IPS-NIHi11 (cell line): ENCODE results near the gene HMGN4.
"Not testable (repeated sequence)": the region's sequence is repeated elsewhere in the genome, so short reads cannot be mapped to it uniquely, and the experiment has no call there.

Experiments used
- DNase-seq: peaks from one replicate; pipeline ENCODE4 v3.0.0; 2012; ENCODE audit warnings: mixed read lengths, low spot score

HMGN4 gene

GRCh38 chr6:26537846-26538571 lies at the start of gene HMGN4:
TSS of gene HMGN4 (plus strand) at chr6:26538366. CDS start at chr6:26545207, 6,841 bp downstream.
- peak; percentile 83 for DNase-seq

- DNase-seq: no peak
These were observed 47.9 kb upstream of the HMGN4 start for GRCh38 chr6:26489996-26490964.

GRCh38 chr6:26491604-26492003 lies 46.6 kb upstream of the HMGN4 start:
- no peak for DNase-seq

GRCh38 chr6:26493258-26493657 lies 44.9 kb upstream of the HMGN4 start:
- no peak for DNase-seq

DNA sequence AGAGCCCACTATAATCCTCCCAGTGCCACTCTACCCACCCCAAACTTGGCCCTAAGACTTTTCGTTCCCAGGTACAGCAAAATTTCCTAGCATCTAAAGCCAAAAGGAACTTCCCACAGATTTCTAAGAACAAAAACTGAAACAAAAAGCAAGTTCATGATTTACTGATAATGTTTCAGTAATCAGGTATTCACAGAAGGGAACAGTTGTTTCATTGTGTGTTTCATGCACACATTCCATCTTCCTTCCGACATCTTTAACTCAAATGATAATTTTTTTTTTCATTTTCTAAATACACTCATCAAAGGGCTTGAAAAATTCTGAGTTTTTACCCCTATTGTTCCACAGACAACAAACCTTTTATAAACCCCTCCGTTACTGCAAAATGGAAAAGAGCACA lies 44.0 kb upstream of the HMGN4 start:
- no peak for DNase-seq

DNA sequence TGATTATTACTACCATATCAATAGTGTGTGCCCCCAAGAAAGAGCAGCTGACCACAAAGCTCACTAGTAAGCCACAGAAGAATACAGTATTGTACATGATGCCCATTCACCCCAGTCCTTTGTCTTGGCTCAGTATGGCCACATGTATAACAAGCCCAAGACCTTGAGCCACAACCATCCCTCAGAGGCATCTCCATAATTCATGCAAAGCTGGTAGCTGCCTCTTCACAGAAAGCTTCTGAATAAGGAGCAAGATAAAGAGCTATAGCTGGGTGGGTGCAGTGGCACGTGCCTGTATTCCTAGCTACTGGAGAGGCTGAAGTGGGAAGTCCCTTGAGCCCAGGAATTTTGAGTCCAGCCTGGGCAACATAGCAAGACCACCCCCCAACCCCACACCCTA lies 42.9 kb upstream of the HMGN4 start:
- no peak for DNase-seq

DNA sequence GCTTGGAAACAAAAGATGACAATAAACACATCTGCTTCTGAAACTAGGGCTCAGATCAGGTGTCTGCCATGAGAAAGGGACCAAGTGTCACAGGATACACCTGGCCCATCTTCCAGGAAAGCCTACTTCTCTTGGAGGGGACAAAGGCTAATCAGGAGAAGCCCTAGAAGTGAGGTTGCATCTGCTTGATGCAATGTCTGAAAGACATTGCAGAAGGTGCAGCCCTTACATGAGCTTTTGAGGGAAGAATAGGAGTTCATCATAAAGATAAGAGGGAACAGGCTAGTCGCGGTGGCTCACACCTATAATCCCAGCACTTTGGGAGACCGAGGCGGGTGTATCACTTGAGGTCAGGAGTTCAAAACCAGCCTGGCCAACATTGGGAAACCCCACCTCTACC lies 40.6 kb upstream of the HMGN4 start:
- no peak for DNase-seq

- DNase-seq: peak; percentile 19
These were observed 38.1 kb upstream of the HMGN4 start, which contains the start of gene BTN1A1 for GRCh38 chr6:26500102-26500501. TSS of gene BTN1A1 (plus strand) at chr6:26500303. CDS start at chr6:26501287, 984 bp downstream.

DNA sequence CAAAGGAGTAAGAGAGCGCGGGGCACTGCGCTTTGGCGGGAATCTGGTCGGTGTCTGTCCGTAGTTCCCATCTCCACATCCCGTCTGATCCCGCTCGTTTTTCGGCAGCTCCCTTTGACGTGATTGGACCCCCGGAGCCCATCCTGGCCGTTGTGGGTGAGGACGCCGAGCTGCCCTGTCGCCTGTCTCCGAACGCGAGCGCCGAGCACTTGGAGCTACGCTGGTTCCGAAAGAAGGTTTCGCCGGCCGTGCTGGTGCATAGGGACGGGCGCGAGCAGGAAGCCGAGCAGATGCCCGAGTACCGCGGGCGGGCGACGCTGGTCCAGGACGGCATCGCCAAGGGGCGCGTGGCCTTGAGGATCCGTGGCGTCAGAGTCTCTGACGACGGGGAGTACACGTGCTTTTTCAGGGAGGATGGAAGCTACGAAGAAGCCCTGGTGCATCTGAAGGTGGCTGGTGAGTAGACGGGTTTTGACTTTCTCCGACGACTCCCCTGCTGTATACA lies 36.6 kb upstream of the HMGN4 start:
- DNase-seq: peak; percentile 44

DNA sequence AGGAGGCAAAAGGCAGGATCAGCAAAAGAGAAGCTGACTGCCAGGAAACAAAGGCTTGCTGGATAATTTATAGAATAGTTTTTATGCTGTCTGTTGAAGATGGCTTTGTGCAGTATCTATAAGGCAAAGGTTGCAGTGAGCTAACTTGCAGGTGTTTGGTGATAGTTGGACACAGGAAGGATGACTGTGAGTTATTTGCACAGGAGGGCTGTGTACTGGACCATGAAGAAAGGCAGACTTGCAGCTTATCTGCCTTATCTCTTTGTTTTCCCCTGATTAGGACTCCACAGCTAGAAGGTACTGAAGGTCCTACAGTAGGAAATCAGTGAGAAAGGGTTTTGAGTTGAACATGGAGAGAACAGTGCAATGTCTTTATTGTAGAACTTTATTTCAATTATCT lies 36.0 kb upstream of the HMGN4 start:
- DNase-seq: no peak

DNA sequence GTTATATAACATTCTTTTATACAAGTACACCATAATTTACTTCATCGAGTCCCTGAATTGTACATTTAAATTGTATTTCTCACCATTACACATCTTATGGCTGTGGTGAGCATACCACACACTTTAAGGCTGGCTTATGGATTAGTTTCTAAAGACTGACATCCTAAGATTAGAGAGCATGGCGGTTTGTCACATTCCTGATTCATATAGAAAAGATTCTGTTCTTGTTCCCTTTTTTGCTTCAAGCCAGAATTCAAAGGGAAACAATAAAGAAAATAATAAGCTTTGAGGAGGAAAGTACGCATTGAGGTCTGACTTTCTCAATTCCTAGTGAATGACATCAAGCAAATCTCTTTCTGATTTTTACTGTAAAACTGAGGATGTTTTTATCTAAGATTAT lies 35.5 kb upstream of the HMGN4 start:
- DNase-seq: no peak

DNA sequence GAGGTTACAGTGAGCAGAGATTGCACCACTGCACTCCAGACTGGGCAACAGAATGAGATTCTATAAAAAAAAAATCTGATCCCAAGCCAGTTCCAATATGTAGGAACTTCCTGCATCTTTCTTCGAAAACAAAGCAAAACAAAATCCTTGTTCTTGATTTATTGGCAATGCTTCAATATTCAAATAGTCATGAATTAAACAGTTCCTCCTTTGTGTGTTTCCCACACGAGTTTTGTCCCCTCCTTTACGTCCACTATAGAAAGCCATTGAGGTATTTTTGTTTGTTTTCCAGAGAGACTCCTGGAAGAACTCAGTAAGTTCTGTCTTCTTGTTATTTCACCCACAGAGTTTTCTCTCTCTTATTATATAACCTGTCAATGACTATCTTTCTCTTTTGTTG lies 30.5 kb upstream of the HMGN4 start:
- no peak for DNase-seq

DNA sequence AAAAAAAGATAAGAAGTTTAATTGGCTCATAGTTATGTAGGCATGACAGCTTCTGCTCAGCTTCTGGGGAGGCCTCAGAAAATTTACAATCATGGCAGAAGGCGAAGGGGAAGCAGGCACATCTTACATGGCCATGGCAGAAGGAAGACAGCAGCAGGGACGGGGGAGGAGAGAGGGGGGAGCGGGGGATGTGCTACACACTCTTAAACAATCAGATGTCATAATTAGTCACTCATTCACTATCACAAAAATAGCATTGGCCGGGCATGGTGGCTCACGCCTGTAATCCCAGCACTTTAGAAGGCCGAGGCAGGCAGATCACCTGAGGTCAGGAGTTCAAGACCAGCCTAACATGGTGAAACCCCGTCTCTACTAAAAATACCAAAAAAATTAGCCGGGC lies 27.1 kb upstream of the HMGN4 start:
- DNase-seq: not testable (repeated sequence)

DNA sequence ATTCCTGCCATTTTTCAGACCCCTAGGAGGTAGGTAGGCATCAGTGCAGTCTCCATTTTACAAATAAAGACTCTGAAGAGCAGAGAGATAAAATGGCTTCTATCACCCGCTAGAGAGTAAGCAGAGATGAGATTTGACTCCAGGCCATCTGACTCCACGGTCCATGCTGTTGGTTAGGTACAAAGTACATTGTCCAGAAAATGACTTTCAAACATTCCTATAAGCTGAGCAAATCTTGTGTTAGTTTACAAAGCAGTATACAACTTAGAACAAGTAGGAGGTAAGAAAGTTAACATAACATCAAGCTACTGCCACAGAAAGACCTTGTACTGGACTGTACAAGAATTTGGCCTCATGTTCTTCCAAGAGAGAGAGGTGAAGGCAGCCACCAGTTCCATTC lies 23.2 kb upstream of the HMGN4 start:
- no peak for DNase-seq

GRCh38 chr6:26516481-26517427 lies 21.4 kb upstream of the HMGN4 start:
- no peak for DNase-seq

- DNase-seq: no peak
These were observed 18.8 kb upstream of the HMGN4 start for GRCh38 chr6:26519359-26519758.

GRCh38 chr6:26520237-26520849 lies 17.8 kb upstream of the HMGN4 start:
- DNase-seq: no peak

GRCh38 chr6:26520850-26521599 lies 17.1 kb upstream of the HMGN4 start:
- DNase-seq: peak; percentile 94

DNA sequence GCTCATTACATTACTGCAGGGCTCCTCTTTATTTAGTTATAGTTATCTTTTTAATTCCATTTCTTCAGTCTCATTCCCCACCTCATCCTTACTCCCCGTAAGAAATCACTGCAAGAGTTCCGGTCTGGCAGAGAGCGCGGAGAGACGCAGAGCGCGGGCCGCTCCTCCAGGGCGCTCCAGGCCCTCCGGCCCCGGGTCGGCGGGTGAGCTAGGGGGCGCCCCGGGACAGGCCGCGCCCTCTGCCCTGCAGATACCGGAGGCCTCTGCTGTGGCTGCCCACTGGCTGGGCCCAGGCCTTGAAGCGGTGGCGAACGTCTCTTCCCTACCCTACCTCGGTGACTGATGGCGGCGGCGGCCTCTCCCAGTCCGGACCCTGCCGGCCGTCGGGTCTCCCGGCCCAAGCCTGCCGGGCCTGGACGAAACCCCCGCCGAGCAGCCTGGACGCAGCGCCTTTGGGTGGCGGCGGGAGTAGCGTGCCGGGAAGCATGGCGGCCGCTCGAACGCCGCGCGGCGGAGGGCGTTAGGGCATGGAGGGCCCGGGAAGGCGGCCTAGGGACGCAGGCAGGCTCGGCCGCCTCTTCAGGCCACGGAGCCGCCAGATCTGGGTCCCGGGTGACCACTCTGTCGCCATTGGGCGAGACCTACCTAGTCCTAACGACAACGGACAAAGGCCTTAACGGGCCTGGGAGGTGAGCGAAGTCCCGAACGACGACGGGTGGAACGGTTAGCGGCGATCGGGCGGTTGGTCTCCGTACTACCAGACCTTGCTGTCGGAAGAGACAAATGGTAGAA lies 16.4 kb upstream of the HMGN4 start:
- peak; percentile 77 for DNase-seq
